GM12891 (cell line): ENCODE data around the gene PDCD1LG2.

ENCODE experiments used
- POLR2A ChIP-seq: IDR thresholded peaks from 2 replicates; pipeline ENCODE4 v1.6.1; 2011; ENCODE audit warnings: low read depth, low read length, control low read depth
- POLR2AphosphoS5 ChIP-seq: IDR thresholded peaks from 2 replicates; pipeline ENCODE4 v1.6.1; 2011; ENCODE audit warnings: low read depth, low read length, control low read depth
- TAF1 ChIP-seq: IDR thresholded peaks from 2 replicates; pipeline ENCODE4 v1.6.1; 2011; ENCODE audit warnings: low read depth, low read length, control low read depth

DNA sequence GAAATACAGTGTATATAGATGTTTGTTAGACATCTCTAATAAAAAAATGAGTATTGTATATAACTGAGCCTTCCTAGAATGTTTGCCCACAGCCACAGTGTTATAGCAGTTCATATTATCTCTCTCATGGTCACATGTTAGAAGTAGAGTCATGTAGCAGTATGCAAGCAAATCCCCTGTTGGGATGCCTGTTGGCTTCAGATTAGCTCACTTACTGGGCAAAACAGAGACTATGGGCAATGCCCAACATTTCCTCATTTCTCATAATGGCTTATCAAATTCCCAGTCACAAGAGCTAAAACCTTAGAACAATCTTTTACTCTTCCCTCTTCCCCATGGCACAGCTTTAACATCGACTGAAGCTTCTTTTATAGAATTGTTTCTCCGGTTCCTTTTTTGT is 27.0 kb upstream of the PDCD1LG2 start:
- no peak for TF ChIP-seq POLR2A
- TF ChIP-seq POLR2AphosphoS5 = no peak
- no peak for TF ChIP-seq TAF1
